ENCODE measurements around the gene COX5A.

DNA sequence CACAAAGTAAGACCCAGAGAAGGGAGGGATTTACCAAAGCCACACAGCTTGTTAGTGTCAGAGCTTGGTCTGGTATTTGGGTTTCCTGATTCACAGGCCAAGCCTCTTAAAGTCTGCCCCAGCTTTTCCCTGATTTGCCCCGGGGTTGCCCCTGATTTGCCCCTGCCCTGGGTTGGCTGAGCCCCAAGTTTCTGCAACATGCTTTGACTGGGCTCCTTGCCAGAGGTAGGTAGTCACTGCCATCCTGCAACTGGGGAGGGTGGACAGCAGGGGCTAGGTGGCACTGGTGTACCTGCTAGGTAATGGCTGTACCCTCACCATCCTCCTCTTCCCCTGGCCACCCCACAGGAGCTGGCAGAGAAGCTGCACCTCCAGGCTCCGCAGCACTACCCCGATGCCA, 45.6 kb downstream of the COX5A start:
- TF ChIP-seq, protein P1, sequence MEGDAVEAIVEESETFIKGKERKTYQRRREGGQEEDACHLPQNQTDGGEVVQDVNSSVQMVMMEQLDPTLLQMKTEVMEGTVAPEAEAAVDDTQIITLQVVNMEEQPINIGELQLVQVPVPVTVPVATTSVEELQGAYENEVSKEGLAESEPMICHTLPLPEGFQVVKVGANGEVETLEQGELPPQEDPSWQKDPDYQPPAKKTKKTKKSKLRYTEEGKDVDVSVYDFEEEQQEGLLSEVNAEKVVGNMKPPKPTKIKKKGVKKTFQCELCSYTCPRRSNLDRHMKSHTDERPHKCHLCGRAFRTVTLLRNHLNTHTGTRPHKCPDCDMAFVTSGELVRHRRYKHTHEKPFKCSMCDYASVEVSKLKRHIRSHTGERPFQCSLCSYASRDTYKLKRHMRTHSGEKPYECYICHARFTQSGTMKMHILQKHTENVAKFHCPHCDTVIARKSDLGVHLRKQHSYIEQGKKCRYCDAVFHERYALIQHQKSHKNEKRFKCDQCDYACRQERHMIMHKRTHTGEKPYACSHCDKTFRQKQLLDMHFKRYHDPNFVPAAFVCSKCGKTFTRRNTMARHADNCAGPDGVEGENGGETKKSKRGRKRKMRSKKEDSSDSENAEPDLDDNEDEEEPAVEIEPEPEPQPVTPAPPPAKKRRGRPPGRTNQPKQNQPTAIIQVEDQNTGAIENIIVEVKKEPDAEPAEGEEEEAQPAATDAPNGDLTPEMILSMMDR (IDR thresholded peaks at IDR 0.05; ENCODE audit: poor library complexity, severe bottlenecking): no peak
- TF ChIP-seq POLR2AphosphoS5 (IDR thresholded peaks at IDR 0.05): no peak

Data from neural cell (in vitro differentiated cells).